Vagina (tissue), 2 donors: ENCODE measurements around the gene MED15.

Experiments used
- POLR2A ChIP-seq, 2 donors: fragments of 450-650 bp; IDR thresholded peaks; one replicate each; pipeline ENCODE4 v1.6.1; 2017; ENCODE audit warnings: antibody characterized with exemption in 2 of 2, mild to moderate bottlenecking in 2 of 2, moderate library complexity in 2 of 2
- POLR2AphosphoS5 ChIP-seq, 2 donors: sonication (generic); formaldehyde crosslinking; IDR thresholded peaks; one replicate each; pipeline ENCODE4 v1.9.0; 2017; ENCODE audit warnings: antibody characterized with exemption in 2 of 2, mild to moderate bottlenecking in 2 of 2, low read depth in 1 of 2; ENCODE audit not compliant: insufficient read depth in 1 of 2
- TF ChIP-seq, protein P1 (sequence below), 3 experiments: fragments of 450-650 bp in 2 of 3; fragments of 200-600 bp in 1 of 3; sonication (generic) in 1 of 3; IDR thresholded peaks; one replicate each; pipeline ENCODE4 v1.5.1; 2017 to 2019; ENCODE audit warnings: antibody characterized with exemption in 3 of 3, mild to moderate bottlenecking in 2 of 3, moderate library complexity in 2 of 3

DNA sequence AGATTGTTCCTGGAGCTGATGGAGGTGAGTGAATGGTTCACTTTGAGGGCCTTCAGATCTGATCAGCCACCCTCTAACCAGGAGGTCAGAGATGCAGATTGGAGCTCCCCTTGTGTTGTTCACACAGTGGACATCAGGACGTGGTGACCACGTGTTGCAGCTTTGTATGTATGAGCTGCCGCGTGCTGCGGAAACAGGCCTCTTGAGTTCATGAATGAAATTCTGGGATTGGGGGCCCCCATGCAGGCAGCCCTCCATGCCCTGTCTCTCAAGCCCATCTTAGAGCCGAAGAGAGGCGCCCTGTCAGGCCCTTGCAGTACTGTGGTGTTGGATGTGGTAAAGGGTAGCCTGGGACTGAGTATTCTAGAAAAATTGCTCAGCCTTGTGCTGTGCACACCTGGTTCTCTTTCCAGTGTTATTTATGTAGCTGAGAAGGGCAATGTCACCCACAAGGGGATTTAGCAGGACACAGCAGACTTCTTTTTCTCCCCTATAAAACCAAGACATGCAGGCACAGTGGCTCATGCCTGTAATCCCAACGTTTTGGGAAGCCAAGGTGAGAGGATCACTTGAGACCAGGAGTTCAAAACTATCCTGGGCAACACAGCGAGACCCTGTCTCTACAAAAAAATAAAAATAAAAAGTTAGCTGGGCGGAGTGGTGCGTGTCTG, 64.9 kb downstream of the MED15 start:
- TF ChIP-seq, protein P1, sequence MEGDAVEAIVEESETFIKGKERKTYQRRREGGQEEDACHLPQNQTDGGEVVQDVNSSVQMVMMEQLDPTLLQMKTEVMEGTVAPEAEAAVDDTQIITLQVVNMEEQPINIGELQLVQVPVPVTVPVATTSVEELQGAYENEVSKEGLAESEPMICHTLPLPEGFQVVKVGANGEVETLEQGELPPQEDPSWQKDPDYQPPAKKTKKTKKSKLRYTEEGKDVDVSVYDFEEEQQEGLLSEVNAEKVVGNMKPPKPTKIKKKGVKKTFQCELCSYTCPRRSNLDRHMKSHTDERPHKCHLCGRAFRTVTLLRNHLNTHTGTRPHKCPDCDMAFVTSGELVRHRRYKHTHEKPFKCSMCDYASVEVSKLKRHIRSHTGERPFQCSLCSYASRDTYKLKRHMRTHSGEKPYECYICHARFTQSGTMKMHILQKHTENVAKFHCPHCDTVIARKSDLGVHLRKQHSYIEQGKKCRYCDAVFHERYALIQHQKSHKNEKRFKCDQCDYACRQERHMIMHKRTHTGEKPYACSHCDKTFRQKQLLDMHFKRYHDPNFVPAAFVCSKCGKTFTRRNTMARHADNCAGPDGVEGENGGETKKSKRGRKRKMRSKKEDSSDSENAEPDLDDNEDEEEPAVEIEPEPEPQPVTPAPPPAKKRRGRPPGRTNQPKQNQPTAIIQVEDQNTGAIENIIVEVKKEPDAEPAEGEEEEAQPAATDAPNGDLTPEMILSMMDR (IDR thresholded peaks at IDR 0.05): no peak
- TF ChIP-seq POLR2A (IDR thresholded peaks at IDR 0.05) (no peak), POLR2AphosphoS5 (IDR thresholded peaks at IDR 0.05; ENCODE audit: insufficient read depth in 1 of 2, low read depth in 1 of 2) (no peak)
